SK-N-SH (cell line): ENCODE results near the gene PDE9A. TPM values are rescaled to one million over a fixed set of nuclear protein-coding genes. Genes with fewer than 3 reads are reported as not detected.

Experiments used
- CTCF ChIA-PET: fragments of 300-600, 350-600 bp; formaldehyde crosslinking; extraction: SDS; loops from one replicate; lab custom pipeline; 2021; lab: Yijun Ruan, JAX
- POLR2A ChIA-PET: fragments of 350-600 bp; sonication (Branson Sonifier 250); formaldehyde crosslinking; extraction: SDS; loops from one replicate; lab custom pipeline; 2020; ENCODE audit warnings: antibody characterized with exemption, inconsistent platforms; lab: Yijun Ruan, JAX
- DNase-seq: peaks from one replicate; pipeline ENCODE4 v3.0.0; 2012
- H2AFZ ChIP-seq: fragments of 200-600 bp; sonication (generic); 2 replicates; pipeline ENCODE4 v1.8.1; 2016; ENCODE audit warnings: antibody characterized with exemption, mild to moderate bottlenecking, low read depth
- H3F3A ChIP-seq: fragments of 200-600 bp; sonication (generic); replicated peaks from 2 replicates; pipeline ENCODE3; 2016; ENCODE audit warnings: antibody characterized with exemption, mild to moderate bottlenecking; ENCODE audit not compliant: insufficient read depth
- H3K27ac ChIP-seq, 2 experiments: fragments of 200-500 bp in 1 of 2; fragments of 200-600 bp in 1 of 2; sonication (Bioruptor generic) in 1 of 2; sonication (generic), shearing (Covaris generic) in 1 of 2; 2 replicates each; pipeline versions ENCODE4 v1.5.1 to v1.6.1; 2014 to 2016; ENCODE audit warnings: low read depth in 2 of 2, inconsistent platforms in 1 of 2, low read length in 1 of 2, mild to moderate bottlenecking in 1 of 2, mixed read lengths in 1 of 2
- H3K27me3 ChIP-seq: fragments of 200-600 bp; sonication (generic), shearing (Covaris generic); 2 replicates; pipeline ENCODE4 v1.6.1; 2016; ENCODE audit warnings: mixed run types; ENCODE audit not compliant: insufficient read depth
- H3K36me3 ChIP-seq, 2 experiments: fragments of 200-500 bp in 1 of 2; fragments of 200-600 bp in 1 of 2; sonication (Bioruptor generic) in 1 of 2; sonication (generic) in 1 of 2; replicated peaks in 1 of 2; 2 replicates each; pipeline versions ENCODE3 to v1.5.1; 2014 to 2016; ENCODE audit warnings: low read length in 1 of 2, mild to moderate bottlenecking in 1 of 2; ENCODE audit not compliant: insufficient read depth in 2 of 2, control insufficient read depth in 1 of 2
- H3K4me1 ChIP-seq, 2 experiments: fragments of 200-500 bp in 1 of 2; fragments of 200-600 bp in 1 of 2; sonication (Bioruptor generic) in 1 of 2; sonication (generic), shearing (Covaris generic) in 1 of 2; 2 replicates each; pipeline versions ENCODE4 v1.5.1 to v1.6.1; 2014 to 2016; ENCODE audit warnings: low read depth in 1 of 2, low read length in 1 of 2, mixed run types in 1 of 2; ENCODE audit not compliant: insufficient read depth in 2 of 2, control insufficient read depth in 1 of 2
- H3K4me2 ChIP-seq: fragments of 200-600 bp; sonication (generic), shearing (Covaris generic); 2 replicates; pipeline ENCODE4 v1.6.1; 2017; ENCODE audit warnings: mixed run types
- H3K4me3 ChIP-seq, 2 experiments: fragments of 200-500 bp in 1 of 2; fragments of 200-600 bp in 1 of 2; sonication (Bioruptor generic) in 1 of 2; sonication (generic), shearing (Covaris generic) in 1 of 2; 2 replicates each; pipeline versions ENCODE4 v1.5.1 to v1.8.1; 2014 to 2016; ENCODE audit warnings: low read depth in 2 of 2, inconsistent platforms in 1 of 2, low read length in 1 of 2, mild to moderate bottlenecking in 1 of 2, mixed read lengths in 1 of 2, moderate library complexity in 1 of 2
- H3K79me2 ChIP-seq: fragments of 200-600 bp; sonication (generic); 2 replicates; pipeline ENCODE4 v1.8.1; 2017; ENCODE audit warnings: mild to moderate bottlenecking; ENCODE audit not compliant: insufficient read depth
- H3K9ac ChIP-seq: fragments of 200-600 bp; sonication (generic); 2 replicates; pipeline ENCODE4 v1.6.1; 2017; ENCODE audit warnings: mixed run types
- H3K9me2 ChIP-seq: fragments of 200-600 bp; sonication (generic); 2 replicates; pipeline ENCODE4 v1.6.1; 2017; ENCODE audit warnings: mixed run types
- H3K9me3 ChIP-seq: fragments of 200-600 bp; sonication (generic); 2 replicates; pipeline ENCODE4 v1.6.1; 2017; ENCODE audit warnings: mixed run types, mild to moderate bottlenecking, moderate library complexity
- H4K20me1 ChIP-seq: fragments of 200-600 bp; sonication (generic); 2 replicates; pipeline ENCODE4 v1.6.1; 2017; ENCODE audit warnings: mild to moderate bottlenecking, mixed run types; ENCODE audit not compliant: insufficient read depth
- CHD2 ChIP-seq: fragments of 150-350 bp; IDR thresholded peaks from 2 replicates; pipeline ENCODE4 v1.6.1; 2018; ENCODE audit warnings: low read length; ENCODE audit not compliant: partially characterized antibody
- ELF1 ChIP-seq: IDR thresholded peaks from 2 replicates; pipeline ENCODE4 v1.4.0; 2012
- EZH2phosphoT487 ChIP-seq: fragments of 200-600 bp; sonication (generic); IDR thresholded peaks from 2 replicates; pipeline ENCODE4 v1.6.1; 2017; ENCODE audit warnings: low read depth, mixed run types, mild to moderate bottlenecking, antibody characterized with exemption, moderate library complexity, borderline replicate concordance
- FOSL2 ChIP-seq: IDR thresholded peaks from 2 replicates; pipeline ENCODE4 v1.4.0; 2012; ENCODE audit warnings: low read depth, mild to moderate bottlenecking, moderate library complexity, borderline replicate concordance
- GABPA ChIP-seq: IDR thresholded peaks from 2 replicates; pipeline ENCODE4 v1.4.0; 2012; ENCODE audit warnings: low read depth, mild to moderate bottlenecking
- MEF2A ChIP-seq: IDR thresholded peaks from 2 replicates; pipeline ENCODE4 v1.4.0; 2012; ENCODE audit warnings: low read depth, borderline replicate concordance
- MXI1 ChIP-seq: IDR thresholded peaks from 2 replicates; pipeline ENCODE4 v1.6.1; 2012; ENCODE audit warnings: mild to moderate bottlenecking, low read depth, low read length, improper control_type of control experiment
- NFIC ChIP-seq: IDR thresholded peaks from 2 replicates; pipeline ENCODE4 v1.4.0; 2012; ENCODE audit warnings: borderline replicate concordance
- POLR2AphosphoS5 ChIP-seq: IDR thresholded peaks from 2 replicates; pipeline ENCODE4 v1.6.1; 2012; ENCODE audit warnings: low read depth, low read length
- RCOR1 ChIP-seq: fragments of 150-350 bp; IDR thresholded peaks from 2 replicates; pipeline ENCODE4 v1.6.1; 2017; ENCODE audit warnings: antibody characterized with exemption, low read length
- SMC3 ChIP-seq: IDR thresholded peaks from 2 replicates; pipeline ENCODE4 v1.6.1; 2012; ENCODE audit warnings: low read depth, low read length, improper control_type of control experiment
- TAF1 ChIP-seq: IDR thresholded peaks from 2 replicates; pipeline ENCODE4 v1.6.1; 2012; ENCODE audit warnings: low read depth, mild to moderate bottlenecking, low read length, moderate library complexity, borderline replicate concordance
- TCF12 ChIP-seq: IDR thresholded peaks from 2 replicates; pipeline ENCODE4 v1.4.0; 2012
- TEAD4 ChIP-seq: IDR thresholded peaks from 2 replicates; pipeline ENCODE4 v1.4.0; 2012; ENCODE audit warnings: mild to moderate bottlenecking, borderline replicate concordance; ENCODE audit not compliant: insufficient read depth
- USF1 ChIP-seq: IDR thresholded peaks from 2 replicates; pipeline ENCODE4 v1.4.0; 2012; ENCODE audit warnings: low read depth, borderline replicate concordance
- YY1 ChIP-seq: IDR thresholded peaks from 2 replicates; pipeline ENCODE4 v1.4.0; 2012; ENCODE audit warnings: low read depth, mild to moderate bottlenecking
- ZBTB33 ChIP-seq: IDR thresholded peaks from 2 replicates; pipeline ENCODE4 v1.4.0; 2012; ENCODE audit warnings: low read depth, borderline replicate concordance
- WGBS: methylation state at CpG from one replicate; pipeline ENCODE4 v1.1.6; 2017; ENCODE audit warnings: low lambda C conversion rate; 5-methylcytosine and 5-hydroxymethylcytosine counted together
- polyA plus RNA-seq, 3 experiments: library from polyadenylated mRNA; depleted of rRNA; stranded (reverse); fragments of >200 nt; gene quantifications; 2 replicates each; pipeline ENCODE4 v1.2.3, GENCODE V29; 2012
- TF ChIP-seq, protein P1 (sequence below): IDR thresholded peaks from 2 replicates; pipeline ENCODE4 v1.4.0; 2012; ENCODE audit warnings: low read depth
- TF ChIP-seq, protein P2 (sequence below): IDR thresholded peaks from 2 replicates; pipeline ENCODE4 v1.6.1; 2012; ENCODE audit warnings: mild to moderate bottlenecking, low read depth, low read length, moderate library complexity
- TF ChIP-seq, protein P3 (sequence below): IDR thresholded peaks from 2 replicates; pipeline ENCODE4; 2012

PDE9A gene
- polyA plus RNA-seq, 1 of the 3 experiments (the other 2 are of a cell fraction): 0.28 TPM

DNA sequence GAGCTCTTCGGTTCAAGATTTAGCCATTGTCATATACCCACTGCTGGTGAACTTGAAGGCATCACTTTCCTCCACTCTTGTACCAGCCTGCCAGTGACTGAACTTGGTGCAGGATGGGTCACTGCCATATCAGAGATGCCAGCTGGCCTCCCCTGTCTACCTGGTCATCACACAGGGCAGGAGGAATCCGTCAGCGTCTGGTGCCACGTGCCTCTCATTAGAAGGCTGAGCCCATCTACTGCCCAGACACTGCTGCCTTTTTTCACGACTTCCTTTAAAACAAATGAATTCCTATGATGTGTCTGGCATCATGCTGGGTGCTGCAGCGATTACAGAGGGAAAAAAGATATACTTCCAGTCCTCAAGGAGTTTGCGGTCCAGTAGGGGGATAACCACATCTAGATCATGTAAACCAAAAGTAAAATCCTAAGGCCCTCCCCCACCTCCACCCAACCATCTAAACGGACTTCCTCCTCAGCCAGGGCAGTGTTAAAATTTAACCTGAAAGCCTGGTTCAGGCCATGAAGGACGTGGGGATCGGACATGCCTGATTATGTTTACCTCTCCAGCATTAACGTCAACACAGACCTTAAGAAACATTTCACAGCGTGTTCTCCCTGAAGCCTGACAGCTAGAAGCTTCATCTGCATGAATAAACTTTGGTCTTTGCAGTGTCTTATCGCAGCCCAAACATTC lies 29.2 kb upstream of the PDE9A start:
- Histone ChIP-seq H3K9me3 (no peaks in the 10 kb centered on the region), H3K4me3 (no peak overlapping the region), H3K4me1 (no peaks in the 10 kb centered on the region), H3K79me2 (no peaks in the 10 kb centered on the region), H3K9me2 (no peaks in the 10 kb centered on the region), H3K9ac (no peak overlapping the region), H3K4me2 (no peak overlapping the region), H3K27me3 (no peaks in the 10 kb centered on the region), H3K36me3 (no peaks in the 10 kb centered on the region), H4K20me1 (no peaks in the 10 kb centered on the region), H3F3A (no peaks in the 10 kb centered on the region), H2AFZ (no peak overlapping the region), H3K27ac (no peak overlapping the region)
- CTCF ChIA-PET: interaction anchor here (0.7 to 1.5 kb wide), 5 partner anchors 12 to 31 kb away, joined by 3 to 7 read pairs (median 3); no protein-coding TSS in a partner anchor
- WGBS: 42% methylated on average over 13 of the region's 13 CpGs
- POLR2A ChIA-PET: no interaction called here
- TF ChIP-seq TEAD4: no peak
- no peak for TF ChIP-seq CHD2
- no peak for TF ChIP-seq SMC3
- no peak for TF ChIP-seq RCOR1
- TF ChIP-seq ELF1: no peak
- no peak for TF ChIP-seq USF1
- TF ChIP-seq EZH2phosphoT487: no peak
- no peak for TF ChIP-seq TCF12
- TF ChIP-seq ZBTB33: no peak
- no peak for TF ChIP-seq MXI1
- no peak for TF ChIP-seq TAF1
- TF ChIP-seq NFIC: no peak
- TF ChIP-seq, protein P1, sequence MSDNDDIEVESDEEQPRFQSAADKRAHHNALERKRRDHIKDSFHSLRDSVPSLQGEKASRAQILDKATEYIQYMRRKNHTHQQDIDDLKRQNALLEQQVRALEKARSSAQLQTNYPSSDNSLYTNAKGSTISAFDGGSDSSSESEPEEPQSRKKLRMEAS: no peak
- no peak for TF ChIP-seq MEF2A
- no peak for TF ChIP-seq GABPA
- TF ChIP-seq POLR2AphosphoS5: no peak
- TF ChIP-seq, protein P2, sequence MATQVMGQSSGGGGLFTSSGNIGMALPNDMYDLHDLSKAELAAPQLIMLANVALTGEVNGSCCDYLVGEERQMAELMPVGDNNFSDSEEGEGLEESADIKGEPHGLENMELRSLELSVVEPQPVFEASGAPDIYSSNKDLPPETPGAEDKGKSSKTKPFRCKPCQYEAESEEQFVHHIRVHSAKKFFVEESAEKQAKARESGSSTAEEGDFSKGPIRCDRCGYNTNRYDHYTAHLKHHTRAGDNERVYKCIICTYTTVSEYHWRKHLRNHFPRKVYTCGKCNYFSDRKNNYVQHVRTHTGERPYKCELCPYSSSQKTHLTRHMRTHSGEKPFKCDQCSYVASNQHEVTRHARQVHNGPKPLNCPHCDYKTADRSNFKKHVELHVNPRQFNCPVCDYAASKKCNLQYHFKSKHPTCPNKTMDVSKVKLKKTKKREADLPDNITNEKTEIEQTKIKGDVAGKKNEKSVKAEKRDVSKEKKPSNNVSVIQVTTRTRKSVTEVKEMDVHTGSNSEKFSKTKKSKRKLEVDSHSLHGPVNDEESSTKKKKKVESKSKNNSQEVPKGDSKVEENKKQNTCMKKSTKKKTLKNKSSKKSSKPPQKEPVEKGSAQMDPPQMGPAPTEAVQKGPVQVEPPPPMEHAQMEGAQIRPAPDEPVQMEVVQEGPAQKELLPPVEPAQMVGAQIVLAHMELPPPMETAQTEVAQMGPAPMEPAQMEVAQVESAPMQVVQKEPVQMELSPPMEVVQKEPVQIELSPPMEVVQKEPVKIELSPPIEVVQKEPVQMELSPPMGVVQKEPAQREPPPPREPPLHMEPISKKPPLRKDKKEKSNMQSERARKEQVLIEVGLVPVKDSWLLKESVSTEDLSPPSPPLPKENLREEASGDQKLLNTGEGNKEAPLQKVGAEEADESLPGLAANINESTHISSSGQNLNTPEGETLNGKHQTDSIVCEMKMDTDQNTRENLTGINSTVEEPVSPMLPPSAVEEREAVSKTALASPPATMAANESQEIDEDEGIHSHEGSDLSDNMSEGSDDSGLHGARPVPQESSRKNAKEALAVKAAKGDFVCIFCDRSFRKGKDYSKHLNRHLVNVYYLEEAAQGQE: no peak
- no peak for TF ChIP-seq YY1
- TF ChIP-seq, protein P3, sequence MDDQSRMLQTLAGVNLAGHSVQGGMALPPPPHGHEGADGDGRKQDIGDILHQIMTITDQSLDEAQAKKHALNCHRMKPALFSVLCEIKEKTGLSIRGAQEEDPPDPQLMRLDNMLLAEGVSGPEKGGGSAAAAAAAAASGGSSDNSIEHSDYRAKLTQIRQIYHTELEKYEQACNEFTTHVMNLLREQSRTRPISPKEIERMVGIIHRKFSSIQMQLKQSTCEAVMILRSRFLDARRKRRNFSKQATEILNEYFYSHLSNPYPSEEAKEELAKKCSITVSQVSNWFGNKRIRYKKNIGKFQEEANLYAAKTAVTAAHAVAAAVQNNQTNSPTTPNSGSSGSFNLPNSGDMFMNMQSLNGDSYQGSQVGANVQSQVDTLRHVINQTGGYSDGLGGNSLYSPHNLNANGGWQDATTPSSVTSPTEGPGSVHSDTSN: no peak
- TF ChIP-seq FOSL2: no peak
- DNase-seq: no peak
